Measurements from ENCODE around the gene GPR107. TPM values are rescaled to one million over a fixed set of nuclear protein-coding genes. Genes with fewer than 3 reads are reported as not detected.

GPR107 gene
- total and polyA plus RNA-seq, 12 donors, result 8.9 to 45.9 (median 30.8) TPM

DNA sequence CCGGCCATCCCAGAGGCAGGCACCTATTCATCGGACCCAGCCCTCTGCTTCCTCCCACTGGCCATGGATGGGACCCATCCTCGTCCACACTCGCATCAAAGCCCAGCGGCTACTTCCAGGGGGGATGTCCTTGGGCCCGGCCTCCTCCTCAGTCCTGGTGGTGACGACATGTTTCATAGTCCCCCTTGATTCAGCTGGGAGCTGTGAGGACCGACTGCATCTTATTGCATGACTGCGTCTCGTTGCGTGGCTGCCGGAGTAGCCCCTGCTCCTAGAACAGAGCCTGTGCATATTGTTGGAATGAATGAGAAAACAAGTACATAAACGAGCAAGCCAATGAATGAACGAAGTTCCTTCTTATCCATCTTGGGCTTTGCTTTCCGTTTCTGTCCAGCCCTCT lies 131.3 kb downstream of the GPR107 start:
- peak overlapping the region in 4 of 5 donors; percentile 13 to 96 (median 60) for H3K27ac ChIP-seq
- TF ChIP-seq, protein P1, sequence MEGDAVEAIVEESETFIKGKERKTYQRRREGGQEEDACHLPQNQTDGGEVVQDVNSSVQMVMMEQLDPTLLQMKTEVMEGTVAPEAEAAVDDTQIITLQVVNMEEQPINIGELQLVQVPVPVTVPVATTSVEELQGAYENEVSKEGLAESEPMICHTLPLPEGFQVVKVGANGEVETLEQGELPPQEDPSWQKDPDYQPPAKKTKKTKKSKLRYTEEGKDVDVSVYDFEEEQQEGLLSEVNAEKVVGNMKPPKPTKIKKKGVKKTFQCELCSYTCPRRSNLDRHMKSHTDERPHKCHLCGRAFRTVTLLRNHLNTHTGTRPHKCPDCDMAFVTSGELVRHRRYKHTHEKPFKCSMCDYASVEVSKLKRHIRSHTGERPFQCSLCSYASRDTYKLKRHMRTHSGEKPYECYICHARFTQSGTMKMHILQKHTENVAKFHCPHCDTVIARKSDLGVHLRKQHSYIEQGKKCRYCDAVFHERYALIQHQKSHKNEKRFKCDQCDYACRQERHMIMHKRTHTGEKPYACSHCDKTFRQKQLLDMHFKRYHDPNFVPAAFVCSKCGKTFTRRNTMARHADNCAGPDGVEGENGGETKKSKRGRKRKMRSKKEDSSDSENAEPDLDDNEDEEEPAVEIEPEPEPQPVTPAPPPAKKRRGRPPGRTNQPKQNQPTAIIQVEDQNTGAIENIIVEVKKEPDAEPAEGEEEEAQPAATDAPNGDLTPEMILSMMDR (IDR thresholded peaks at IDR 0.05), result no peak
- TF ChIP-seq POLR2A (IDR thresholded peaks at IDR 0.05), result no peak
- peaks cover 30 to 49% of the 10 kb centered on the region in 2 donors for H3K4me1 ChIP-seq (replicated peaks in 1 of 2)
- no peaks in the 10 kb centered on the region for H3K9me3 ChIP-seq (replicated peaks in 1 of 3)
- WGBS, 4 donors, result 64 to 70% (median 65%) methylated on average over 15 of the region's 15 CpGs
- intact Hi-C loops (cut with DNase I), result loop anchor here in 1 of 2 donors (10.0 kb wide), 2 partner anchors 50 to 70 kb away; no protein-coding TSS in a partner anchor
- DNase-seq, result peak in 1 of 7 donors; percentile 36
- H3K4me3 ChIP-seq, result peak overlapping the region in 1 of 4 donors; percentile 0
- no peaks in the 10 kb centered on the region for H3K36me3 ChIP-seq (replicated peaks in 1 of 2)
- no peaks in the 10 kb centered on the region for H3K27me3 ChIP-seq

DNA sequence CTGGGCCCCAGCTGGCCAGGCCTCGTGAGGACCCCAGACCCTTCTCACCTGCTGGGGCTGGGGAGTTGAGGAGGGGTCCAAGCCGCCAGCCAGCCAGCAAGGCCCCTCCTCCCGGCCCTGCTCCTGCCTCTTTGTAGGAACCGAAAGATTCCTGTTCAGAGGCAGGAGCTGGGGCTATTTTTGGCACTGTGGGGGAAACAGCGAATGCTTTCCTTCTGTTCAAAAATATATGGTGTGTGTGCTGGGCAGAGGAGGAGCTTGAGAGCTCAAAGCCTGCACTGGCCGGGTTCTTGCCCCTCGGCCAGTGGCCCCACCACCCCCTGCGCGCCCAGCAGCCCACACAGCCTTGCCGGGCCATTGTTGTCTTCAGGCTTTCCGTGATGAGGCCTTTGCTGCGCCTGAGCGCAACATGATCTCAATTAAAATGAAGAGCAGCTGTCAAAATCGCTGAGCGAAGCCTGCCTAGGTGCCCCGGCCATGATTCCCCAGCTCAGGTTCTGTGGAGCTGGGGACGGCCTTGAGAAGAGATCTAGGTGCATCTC lies 131.9 kb downstream of the GPR107 start:
- DNase-seq, result no peak
- intact Hi-C loops (cut with DNase I), result loop anchor here in 1 of 2 donors (10.0 kb wide), 2 partner anchors 49 to 71 kb away; no protein-coding TSS in a partner anchor
- WGBS, 4 donors, result 32 to 60% (median 47%) methylated on average over 1 to 17 of the region's 17 CpGs
- Histone ChIP-seq H3K4me3 (peak overlapping the region in 1 of 4 donors; percentile 0), H3K27me3 (no peaks in the 10 kb centered on the region), H3K36me3 (replicated peaks in 1 of 2) (no peaks in the 10 kb centered on the region), H3K9me3 (replicated peaks in 1 of 3) (no peaks in the 10 kb centered on the region), H3K27ac (peak overlapping the region in 4 of 5 donors; percentile 13 to 96 (median 60)), H3K4me1 (replicated peaks in 1 of 2) (peaks cover 30 to 49% of the 10 kb centered on the region in 2 donors)
- TF ChIP-seq POLR2A (IDR thresholded peaks at IDR 0.05), result no peak
- TF ChIP-seq, protein P1 (IDR thresholded peaks at IDR 0.05), result no peak

DNA sequence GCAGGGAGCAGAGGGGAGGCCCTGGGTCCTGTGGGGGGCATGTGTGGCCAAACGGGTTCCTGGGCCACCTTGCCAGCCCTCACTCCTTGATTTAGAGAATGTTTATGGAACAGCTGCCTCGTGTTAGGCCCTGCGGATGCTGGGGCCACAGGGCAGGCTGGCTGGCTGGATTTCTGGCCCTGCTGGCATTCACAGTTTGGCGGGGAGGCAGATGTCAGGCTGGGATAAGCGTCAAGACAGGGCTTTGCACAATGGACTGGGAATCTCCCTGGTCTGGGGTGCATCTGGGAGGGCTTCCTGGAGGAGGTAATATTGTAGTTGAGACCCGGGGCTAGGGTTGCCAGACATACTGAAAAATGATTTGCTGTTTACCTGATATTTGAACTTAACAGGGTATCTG lies 132.3 kb downstream of the GPR107 start:
- WGBS, 4 donors, result 48 to 60% (median 57%) methylated on average over 5 to 6 of the region's 6 CpGs
- no peak overlapping the region for H3K4me3 ChIP-seq
- intact Hi-C loops (cut with DNase I), result loop anchor here in 1 of 2 donors (10.0 kb wide), 2 partner anchors 49 to 71 kb away; no protein-coding TSS in a partner anchor
- peaks cover 30 to 49% of the 10 kb centered on the region in 2 donors for H3K4me1 ChIP-seq (replicated peaks in 1 of 2)
- peak in 1 of 7 donors; percentile 24 for DNase-seq
- peak overlapping the region in 4 of 5 donors; percentile 13 to 96 (median 60) for H3K27ac ChIP-seq
- no peaks in the 10 kb centered on the region for H3K27me3 ChIP-seq
- no peaks in the 10 kb centered on the region for H3K9me3 ChIP-seq (replicated peaks in 1 of 3)
- TF ChIP-seq, protein P1 (IDR thresholded peaks at IDR 0.05), result no peak
- no peak for TF ChIP-seq POLR2A (IDR thresholded peaks at IDR 0.05)
- no peaks in the 10 kb centered on the region for H3K36me3 ChIP-seq (replicated peaks in 1 of 2)

DNA sequence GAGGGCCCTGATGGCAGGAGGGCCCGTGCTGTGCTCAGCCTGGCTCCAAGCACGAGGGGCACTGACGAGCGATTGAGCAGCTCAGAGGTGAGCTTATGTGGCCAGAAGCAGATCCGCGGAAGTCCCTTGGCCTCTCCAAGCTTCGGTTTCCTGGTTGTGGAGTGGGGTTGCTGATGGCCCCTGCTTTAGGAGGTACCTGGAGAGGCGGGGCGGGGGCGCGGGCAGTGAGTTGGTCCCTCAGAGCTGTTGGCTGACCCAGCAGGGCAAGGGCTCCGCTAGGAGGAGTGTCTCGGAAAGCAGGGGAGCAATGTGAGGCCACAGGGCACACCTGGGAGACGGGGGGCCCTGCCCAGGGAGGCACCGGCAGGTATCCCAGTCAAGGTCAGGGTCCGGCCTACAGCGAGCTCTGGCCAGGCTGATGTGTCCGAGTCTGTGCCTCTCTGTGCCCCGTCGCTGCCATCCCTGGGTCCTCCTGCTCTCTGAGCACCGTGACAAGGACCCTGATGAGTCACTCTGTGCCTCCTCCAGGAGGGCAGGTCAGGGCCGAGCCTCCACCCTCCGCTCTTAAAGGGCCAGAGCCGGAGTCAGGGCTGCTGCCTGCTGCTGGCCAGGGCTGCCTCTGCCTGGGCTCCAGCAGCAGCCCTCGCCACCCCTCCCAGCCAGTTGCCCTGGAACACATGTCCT lies 133.3 kb downstream of the GPR107 start:
- intact Hi-C loops (cut with DNase I), result loop anchor here in 1 of 2 donors (10.0 kb wide), 2 partner anchors 48 to 72 kb away; no protein-coding TSS in a partner anchor
- no peaks in the 10 kb centered on the region for H3K9me3 ChIP-seq (replicated peaks in 1 of 3)
- DNase-seq, result peak; percentile 84 to 96 (median 92)
- WGBS, 4 donors, result 27 to 58% (median 40%) methylated on average over 3 to 25 of the region's 25 CpGs
- H3K4me3 ChIP-seq, result peak overlapping the region in 2 of 4 donors; percentile 7 to 44
- H3K36me3 ChIP-seq (replicated peaks in 1 of 2), result no peaks in the 10 kb centered on the region
- TF ChIP-seq POLR2A (IDR thresholded peaks at IDR 0.05), result peak in 1 of 2 donors; percentile 75
- TF ChIP-seq, protein P1 (IDR thresholded peaks at IDR 0.05), result no peak
- peak overlapping the region; percentile 45 to 96 (median 82) for H3K27ac ChIP-seq
- H3K27me3 ChIP-seq, result no peaks in the 10 kb centered on the region
- peaks cover 30 to 49% of the 10 kb centered on the region in 2 donors for H3K4me1 ChIP-seq (replicated peaks in 1 of 2)
